HEK293T (cell line): Measurements from ENCODE around the gene MRPL39.

Source experiments
- ARNT ChIP-seq: fragments of 450-650 bp; IDR thresholded peaks from 2 replicates; pipeline ENCODE4 v1.6.1; 2017; ENCODE audit warnings: mild to moderate bottlenecking
- BHLHE40 ChIP-seq: fragments of 450-650 bp; IDR thresholded peaks from 2 replicates; pipeline ENCODE4 v1.6.1; 2016; ENCODE audit warnings: mild to moderate bottlenecking, moderate library complexity, borderline replicate concordance
- ELF4 ChIP-seq: fragments of 450-650 bp; IDR thresholded peaks from 2 replicates; pipeline ENCODE4 v1.6.1; 2017; ENCODE audit warnings: antibody characterized with exemption
- FOXK2 ChIP-seq: fragments of 450-650 bp; IDR thresholded peaks from 2 replicates; pipeline ENCODE4 v1.6.1; 2016; ENCODE audit warnings: mild to moderate bottlenecking
- FOXM1 ChIP-seq: fragments of 450-650 bp; IDR thresholded peaks from 2 replicates; pipeline ENCODE4 v1.6.1; 2017; ENCODE audit warnings: mild to moderate bottlenecking, borderline replicate concordance
- LEF1 ChIP-seq: fragments of 450-650 bp; IDR thresholded peaks from 2 replicates; pipeline ENCODE4 v1.6.1; 2017; ENCODE audit warnings: mild to moderate bottlenecking, borderline replicate concordance
- SP1 ChIP-seq: fragments of 450-650 bp; IDR thresholded peaks from 2 replicates; pipeline ENCODE4 v1.6.1; 2017
- SUZ12 ChIP-seq: fragments of 450-650 bp; IDR thresholded peaks from 2 replicates; pipeline ENCODE4 v1.6.1; 2016; ENCODE audit warnings: mild to moderate bottlenecking
- TARDBP ChIP-seq: fragments of 450-650 bp; IDR thresholded peaks from 2 replicates; pipeline ENCODE4 v1.6.1; 2016
- ZNF384 ChIP-seq: fragments of 450-650 bp; IDR thresholded peaks from 2 replicates; pipeline ENCODE4 v1.6.1; 2016
- TF ChIP-seq, protein P1 (sequence below): fragments of 450-650 bp; IDR thresholded peaks from 2 replicates; pipeline ENCODE4 v1.6.1; 2016

DNA sequence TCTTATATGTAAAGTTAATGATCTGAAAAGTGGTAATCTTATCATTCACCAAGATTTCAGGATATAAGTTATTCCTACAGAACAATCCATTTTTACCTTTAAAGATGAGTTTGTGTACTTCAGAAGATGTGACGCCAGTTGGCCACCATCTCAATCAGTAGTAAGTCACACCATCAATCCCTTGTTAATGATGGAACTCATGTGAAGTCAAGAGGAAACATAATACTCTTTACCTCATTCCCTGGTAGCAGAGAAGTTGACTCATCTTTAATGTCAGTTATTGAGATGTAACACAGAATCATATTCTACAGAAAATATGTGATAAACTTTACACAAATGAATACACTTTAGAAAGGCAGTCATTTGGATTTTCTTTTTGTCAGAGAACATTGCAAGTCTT is 38.2 kb downstream of the MRPL39 start:
- TF ChIP-seq BHLHE40 (no peak), ELF4 (no peak), FOXM1 (no peak), TARDBP (no peak), SUZ12 (no peak), ZNF384 (no peak), ARNT (no peak), SP1 (no peak), FOXK2 (no peak), LEF1 (no peak)
- TF ChIP-seq, protein P1, sequence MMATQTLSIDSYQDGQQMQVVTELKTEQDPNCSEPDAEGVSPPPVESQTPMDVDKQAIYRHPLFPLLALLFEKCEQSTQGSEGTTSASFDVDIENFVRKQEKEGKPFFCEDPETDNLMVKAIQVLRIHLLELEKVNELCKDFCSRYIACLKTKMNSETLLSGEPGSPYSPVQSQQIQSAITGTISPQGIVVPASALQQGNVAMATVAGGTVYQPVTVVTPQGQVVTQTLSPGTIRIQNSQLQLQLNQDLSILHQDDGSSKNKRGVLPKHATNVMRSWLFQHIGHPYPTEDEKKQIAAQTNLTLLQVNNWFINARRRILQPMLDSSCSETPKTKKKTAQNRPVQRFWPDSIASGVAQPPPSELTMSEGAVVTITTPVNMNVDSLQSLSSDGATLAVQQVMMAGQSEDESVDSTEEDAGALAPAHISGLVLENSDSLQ: no peak
